SJSA1 (cell line): ENCODE results near the gene MATN4. TPM values are rescaled to one million over a fixed set of nuclear protein-coding genes. Genes with fewer than 3 reads are reported as not detected.

Experiments
- DNase-seq, 2 experiments: peaks; one replicate each; pipeline ENCODE4 v3.0.0-alpha.2; 2015 to 2020; ENCODE audit warnings: low spot score in 2 of 2, low read depth in 1 of 2
- H3K27ac ChIP-seq: fragments of 250-450 bp; sonication (Bioruptor Pico); 2 replicates; pipeline ENCODE4 v1.5.1; 2020; ENCODE audit warnings: mild to moderate bottlenecking, moderate library complexity
- H3K27me3 ChIP-seq: fragments of 250-450 bp; sonication (Bioruptor Pico); replicated peaks from 2 replicates; pipeline ENCODE4 v1.5.1; 2020; ENCODE audit warnings: mild to moderate bottlenecking, moderate library complexity
- H3K36me3 ChIP-seq: fragments of 250-450 bp; sonication (Bioruptor Pico); 2 replicates; pipeline ENCODE4 v1.5.1; 2020; ENCODE audit warnings: mild to moderate bottlenecking
- H3K4me1 ChIP-seq: fragments of 250-450 bp; sonication (Bioruptor Pico); replicated peaks from 2 replicates; pipeline ENCODE4 v1.6.1; 2021; ENCODE audit warnings: mild to moderate bottlenecking
- H3K4me3 ChIP-seq: fragments of 250-450 bp; sonication (Bioruptor Pico); 2 replicates; pipeline ENCODE4 v1.5.1; 2020; ENCODE audit warnings: mild to moderate bottlenecking
- H3K9me3 ChIP-seq: fragments of 250-450 bp; sonication (Bioruptor Pico); replicated peaks from 2 replicates; pipeline ENCODE4 v1.5.1; 2020; ENCODE audit warnings: mild to moderate bottlenecking
- total RNA-seq: library from RNA; depleted of rRNA; stranded (reverse); fragments of >200 nt; shearing (Covaris generic); gene quantifications from 2 replicates; pipeline ENCODE4 v1.2.3, GENCODE V29; 2014; rRNA removed

Gene MATN4
- total RNA-seq, 1 experiment from 2014 or later, result not detected

- no peak for DNase-seq
- H3K27me3 ChIP-seq, result peaks cover 35% of the 10 kb centered on the region
- H3K4me1 ChIP-seq, result no peaks in the 10 kb centered on the region
- no peak within 1 kb of the TSS for H3K27ac ChIP-seq
- no peaks in the 10 kb centered on the region for H3K9me3 ChIP-seq
- H3K4me3 ChIP-seq, result no peak within 1 kb of the TSS
- H3K36me3 ChIP-seq, result no peaks in the 10 kb centered on the region
These were observed 53.5 kb downstream of the MATN4 start, which contains the start of gene SLPI for GRCh38 chr20:45254383-45255262. Gene SLPI (minus strand): TSS chr20:45254564. CDS start chr20:45254543, 21 bp downstream.

- Histone ChIP-seq H3K9me3 (no peaks in the 10 kb centered on the region), H3K36me3 (no peaks in the 10 kb centered on the region), H3K27me3 (peaks cover 39% of the 10 kb centered on the region), H3K4me1 (no peaks in the 10 kb centered on the region), H3K4me3 (no peak overlapping the region), H3K27ac (no peak overlapping the region)
- DNase-seq, result no peak
These were observed 54.8 kb downstream of the MATN4 start for GRCh38 chr20:45253261-45253660.

- Histone ChIP-seq H3K27me3 (peaks cover 35% of the 10 kb centered on the region), H3K27ac (no peak overlapping the region), H3K9me3 (no peaks in the 10 kb centered on the region), H3K4me1 (no peaks in the 10 kb centered on the region), H3K36me3 (no peaks in the 10 kb centered on the region), H3K4me3 (no peak overlapping the region)
- no peak for DNase-seq
These were observed 56.1 kb downstream of the MATN4 start for GRCh38 chr20:45251884-45252560.

- Histone ChIP-seq H3K4me3 (no peak overlapping the region), H3K27ac (no peak overlapping the region), H3K36me3 (no peaks in the 10 kb centered on the region), H3K27me3 (peaks cover 19% of the 10 kb centered on the region), H3K4me1 (no peaks in the 10 kb centered on the region), H3K9me3 (no peaks in the 10 kb centered on the region)
- DNase-seq, result no peak
These were observed 59.5 kb downstream of the MATN4 start for GRCh38 chr20:45248609-45249008.

GRCh38 chr20:45247865-45248264 lies 60.2 kb downstream of the MATN4 start:
- peaks cover 19% of the 10 kb centered on the region for H3K27me3 ChIP-seq
- no peak overlapping the region for H3K27ac ChIP-seq
- H3K4me1 ChIP-seq, result no peaks in the 10 kb centered on the region
- H3K9me3 ChIP-seq, result no peaks in the 10 kb centered on the region
- no peak for DNase-seq
- H3K4me3 ChIP-seq, result no peak overlapping the region
- H3K36me3 ChIP-seq, result no peaks in the 10 kb centered on the region

- H3K27ac ChIP-seq, result no peak overlapping the region
- peaks cover 14% of the 10 kb centered on the region for H3K27me3 ChIP-seq
- no peaks in the 10 kb centered on the region for H3K4me1 ChIP-seq
- no peaks in the 10 kb centered on the region for H3K9me3 ChIP-seq
- no peak overlapping the region for H3K4me3 ChIP-seq
- H3K36me3 ChIP-seq, result no peaks in the 10 kb centered on the region
- DNase-seq, result no peak
These were observed 62.0 kb downstream of the MATN4 start for GRCh38 chr20:45246109-45246508.

Other genes with a start within 250 kb of the MATN4 start
- not detected in 2 replicates for gene KCNS1, start 207.2 kb downstream of the MATN4 start, total RNA-seq
- not detected in 2 replicates for gene WFDC5, start 193.1 kb downstream of the MATN4 start, total RNA-seq
- gene WFDC12, start 183.8 kb downstream of the MATN4 start, total RNA-seq, result not detected in 2 replicates
- not detected in 2 replicates for gene PI3, start 133.4 kb downstream of the MATN4 start, total RNA-seq
- gene SEMG1, start 101.3 kb downstream of the MATN4 start, total RNA-seq, result not detected in 2 replicates
- not detected in 2 replicates for gene SEMG2, start 86.9 kb downstream of the MATN4 start, total RNA-seq
- gene SLPI, start 53.7 kb downstream of the MATN4 start, total RNA-seq, result not detected in 2 replicates
- not detected in 2 replicates for gene RBPJL, start 1.5 kb downstream of the MATN4 start, total RNA-seq
- gene SDC4, start 40.1 kb upstream of the MATN4 start, total RNA-seq, result 105 and 107 TPM in 2 replicates
- 7.3 and 18.4 TPM in 2 replicates for gene SYS1, start 54.9 kb upstream of the MATN4 start, total RNA-seq
- not detected in 2 replicates for gene TP53TG5, start 70.0 kb upstream of the MATN4 start, total RNA-seq
- gene DBNDD2, start 100.0 kb upstream of the MATN4 start, total RNA-seq, result 0.13 and 0.47 TPM in 2 replicates
- 73.1 and 93.1 TPM in 2 replicates for gene PIGT, start 107.8 kb upstream of the MATN4 start, total RNA-seq
- gene WFDC2, start 161.5 kb upstream of the MATN4 start, total RNA-seq, result not detected in 2 replicates
- gene SPINT3, start 207.3 kb upstream of the MATN4 start, total RNA-seq, result not detected in 2 replicates
- not detected in 2 replicates for gene WFDC6, start 231.2 kb upstream of the MATN4 start, total RNA-seq
- gene EPPIN, start 239.1 kb upstream of the MATN4 start, total RNA-seq, result not detected in 2 replicates